Parathyroid adenoma (tissue), 2 donors: Measurements from ENCODE around the gene CDH19.

Experiments used
- H2AFZ ChIP-seq: fragments of 300-600 bp; sonication (generic); one replicate; pipeline ENCODE4 v1.7.0; 2017; ENCODE audit warnings: antibody characterized with exemption, mild to moderate bottlenecking
- H3K27ac ChIP-seq: fragments of 300-600 bp; sonication (generic); one replicate; pipeline ENCODE4 v1.7.0; 2017
- H3K27me3 ChIP-seq: fragments of 300-600 bp; sonication (generic); one replicate; pipeline ENCODE4 v1.7.0; 2017; ENCODE audit warnings: low read length; ENCODE audit not compliant: control insufficient read depth, insufficient read depth
- H3K36me3 ChIP-seq: fragments of 300-600 bp; sonication (generic); one replicate; pipeline ENCODE4 v1.7.0; 2017; ENCODE audit warnings: low read length; ENCODE audit not compliant: control insufficient read depth, insufficient read depth
- H3K4me1 ChIP-seq: fragments of 300-600 bp; sonication (generic); one replicate; pipeline ENCODE4 v1.7.0; 2017; ENCODE audit warnings: control low read depth
- H3K4me2 ChIP-seq: fragments of 300-600 bp; sonication (generic); one replicate; pipeline ENCODE4 v1.7.0; 2017; ENCODE audit warnings: low read length
- H3K4me3 ChIP-seq: fragments of 300-600 bp; sonication (generic); one replicate; pipeline ENCODE4 v1.7.0; 2017; ENCODE audit warnings: low read depth, low read length
- H3K79me2 ChIP-seq: fragments of 300-600 bp; sonication (generic); one replicate; pipeline ENCODE4 v1.7.0; 2017; ENCODE audit warnings: control low read depth
- H3K9ac ChIP-seq: fragments of 300-600 bp; sonication (generic); one replicate; pipeline ENCODE4 v1.7.0; 2017; ENCODE audit warnings: mild to moderate bottlenecking
- H3K9me3 ChIP-seq: fragments of 300-600 bp; sonication (generic); one replicate; pipeline ENCODE4 v1.7.0; 2017; ENCODE audit warnings: low read length; ENCODE audit not compliant: control insufficient read depth
- CTCF ChIP-seq: fragments of 300-600 bp; sonication (generic); IDR thresholded peaks from one replicate; pipeline ENCODE4 v1.7.0; 2017; ENCODE audit warnings: antibody characterized with exemption, mild to moderate bottlenecking
- donor health status: primary hyperparathyroidism.

The CDH19 gene

GRCh38 chr18:66523219-66523991, 80.5 kb downstream of the CDH19 start:
- no peak for TF ChIP-seq CTCF
- Histone ChIP-seq H2AFZ (no peak overlapping the region), H3K9ac (no peak overlapping the region), H3K9me3 (no peaks in the 10 kb centered on the region), H3K79me2 (no peaks in the 10 kb centered on the region), H3K4me2 (no peak overlapping the region), H3K4me1 (no peaks in the 10 kb centered on the region), H3K4me3 (no peak overlapping the region), H3K27ac (no peak overlapping the region), H3K36me3 (no peaks in the 10 kb centered on the region), H3K27me3 (no peaks in the 10 kb centered on the region)

- no peak overlapping the region for H3K27ac ChIP-seq
These were observed 89.9 kb downstream of the CDH19 start for GRCh38 chr18:66513996-66514395.

GRCh38 chr18:66511792-66512191, 92.1 kb downstream of the CDH19 start:
- no peak for TF ChIP-seq CTCF
- H3K79me2 ChIP-seq, result no peaks in the 10 kb centered on the region
- H3K4me1 ChIP-seq, result no peaks in the 10 kb centered on the region
- H3K27ac ChIP-seq, result no peak overlapping the region
- no peaks in the 10 kb centered on the region for H3K27me3 ChIP-seq
- H3K4me3 ChIP-seq, result no peak overlapping the region
- H2AFZ ChIP-seq, result no peak overlapping the region
- H3K9me3 ChIP-seq, result no peaks in the 10 kb centered on the region
- H3K36me3 ChIP-seq, result no peaks in the 10 kb centered on the region
- no peak overlapping the region for H3K4me2 ChIP-seq
- H3K9ac ChIP-seq, result no peak overlapping the region

More at GRCh38 chr18:66513996-66514395, 89.9 kb downstream of the CDH19 start:
- H3K4me2 ChIP-seq, result no peak overlapping the region
- H3K4me3 ChIP-seq, result no peak overlapping the region
- no peaks in the 10 kb centered on the region for H3K36me3 ChIP-seq
- H3K4me1 ChIP-seq, result no peaks in the 10 kb centered on the region
- H3K9ac ChIP-seq, result no peak overlapping the region
- no peak for TF ChIP-seq CTCF
- no peaks in the 10 kb centered on the region for H3K79me2 ChIP-seq
- no peaks in the 10 kb centered on the region for H3K9me3 ChIP-seq
- no peak overlapping the region for H2AFZ ChIP-seq
- H3K27me3 ChIP-seq, result no peaks in the 10 kb centered on the region

- no peak for TF ChIP-seq CTCF
- Histone ChIP-seq H3K27me3 (no peaks in the 10 kb centered on the region), H2AFZ (no peak overlapping the region)
These were observed 92.6 kb downstream of the CDH19 start for GRCh38 chr18:66511289-66511688.

More at GRCh38 chr18:66511289-66511688, 92.6 kb downstream of the CDH19 start:
- Histone ChIP-seq H3K4me1 (no peaks in the 10 kb centered on the region), H3K9ac (no peak overlapping the region), H3K4me3 (no peak overlapping the region), H3K4me2 (no peak overlapping the region), H3K9me3 (no peaks in the 10 kb centered on the region), H3K36me3 (no peaks in the 10 kb centered on the region), H3K79me2 (no peaks in the 10 kb centered on the region), H3K27ac (no peak overlapping the region)
